ENCODE measurements around the gene NADK. TPM values are rescaled to one million over a fixed set of nuclear protein-coding genes. Genes with fewer than 3 reads are reported as not detected.
"Not testable (repeated sequence)": the region's sequence is repeated elsewhere in the genome, so short reads cannot be mapped to it uniquely, and the experiment has no call there.

The NADK gene
- total and polyA plus RNA-seq, 2 experiments from 2014 or later: 43.0 to 43.1 TPM

GRCh38 chr1:1748686-1749321 lies 29.5 kb downstream of the NADK start:
- Histone ChIP-seq H3K4me3 (no peak overlapping the region), H3K9me2 (ENCODE audit: insufficient read depth) (no peaks in the 10 kb centered on the region), H2AFZ (no peak overlapping the region), H3K4me1 (ENCODE audit: insufficient read depth) (no peaks in the 10 kb centered on the region), H3F3A (ENCODE audit: insufficient read depth) (no peaks in the 10 kb centered on the region), H4K20me1 (ENCODE audit: insufficient read depth) (no peaks in the 10 kb centered on the region), H3K27ac (no peak overlapping the region), H3K9ac (no peak overlapping the region), H3K36me3 (ENCODE audit: low read depth) (no peaks in the 10 kb centered on the region), H3K4me2 (ENCODE audit: unreplicated experiment) (no peak overlapping the region), H3K9me3 (ENCODE audit: low read depth) (no peaks in the 10 kb centered on the region), H3K27me3 (replicated peaks; ENCODE audit: insufficient read depth) (no peaks in the 10 kb centered on the region), H3K79me2 (ENCODE audit: insufficient read depth) (no peaks in the 10 kb centered on the region)
- TF ChIP-seq EZH2 (IDR thresholded peaks at IDR 0.05; ENCODE audit: insufficient read depth, poor library complexity, severe bottlenecking): no peak
- TF ChIP-seq EZH2phosphoT487 (IDR thresholded peaks at IDR 0.05; ENCODE audit: insufficient read depth, low read depth): no peak
- in situ Hi-C loops (cut with MboI): no loop called here
- no peak for DNase-seq
- WGBS, 2 experiments (ENCODE audit: low coverage in 1 of 2, low lambda C conversion rate in 2 of 2, missing lambda C conversion rate in 2 of 2): 66 to 69% methylated on average over 17 of the region's 18 CpGs

- H3K9me3 ChIP-seq (ENCODE audit: low read depth); H4K20me1 ChIP-seq (ENCODE audit: insufficient read depth); H3K9me2 ChIP-seq (ENCODE audit: insufficient read depth); H3K27me3 ChIP-seq (replicated peaks; ENCODE audit: insufficient read depth); H3K4me3 ChIP-seq; H3F3A ChIP-seq (ENCODE audit: insufficient read depth); H3K4me2 ChIP-seq (ENCODE audit: unreplicated experiment); DNase-seq; H3K4me1 ChIP-seq (ENCODE audit: insufficient read depth); H2AFZ ChIP-seq; in situ Hi-C loops (cut with MboI); H3K27ac ChIP-seq; H3K9ac ChIP-seq; H3K36me3 ChIP-seq (ENCODE audit: low read depth): not testable (repeated sequence)
- H3K79me2 ChIP-seq (ENCODE audit: insufficient read depth): peaks cover 19% of the 10 kb centered on the region
- WGBS, 2 experiments (ENCODE audit: low coverage in 1 of 2, low lambda C conversion rate in 2 of 2, missing lambda C conversion rate in 2 of 2): no CpG with 5 or more reads among the region's 35 CpGs
Measured at GRCh38 chr1:1746566-1746909, 31.7 kb downstream of the NADK start.

- H3K4me3 ChIP-seq; H4K20me1 ChIP-seq (ENCODE audit: insufficient read depth); H3K9me2 ChIP-seq (ENCODE audit: insufficient read depth); H2AFZ ChIP-seq; H3F3A ChIP-seq (ENCODE audit: insufficient read depth); H3K27me3 ChIP-seq (replicated peaks; ENCODE audit: insufficient read depth); H3K4me2 ChIP-seq (ENCODE audit: unreplicated experiment); H3K4me1 ChIP-seq (ENCODE audit: insufficient read depth); in situ Hi-C loops (cut with MboI); H3K36me3 ChIP-seq (ENCODE audit: low read depth); H3K9me3 ChIP-seq (ENCODE audit: low read depth): not testable (repeated sequence)
- Histone ChIP-seq H3K27ac (peak overlapping the region; percentile 51; the same call in 1 of the 2 replicates), H3K79me2 (ENCODE audit: insufficient read depth) (peaks cover 19% of the 10 kb centered on the region), H3K9ac (peak overlapping the region; percentile 55; the same call in 1 of the 2 replicates)
- 1 to 2% methylated on average over 22 to 27 of the region's 101 CpGs for whole genome bisulfite sequencing, 2 experiments (ENCODE audit: low coverage in 1 of 2, low lambda C conversion rate in 2 of 2, missing lambda C conversion rate in 2 of 2)
- peak; percentile 63 for DNase-seq
Measured at GRCh38 chr1:1745651-1746565, 32.4 kb downstream of the NADK start.

- H3K4me3 ChIP-seq; in situ Hi-C loops (cut with MboI); H3K27me3 ChIP-seq (replicated peaks; ENCODE audit: insufficient read depth): not testable (repeated sequence)
Measured at GRCh38 chr1:1742529-1742928, 35.7 kb downstream of the NADK start.

GRCh38 chr1:1741013-1741412 lies 37.3 kb downstream of the NADK start:
- H3K4me3 ChIP-seq; in situ Hi-C loops (cut with MboI); H3K9me2 ChIP-seq (ENCODE audit: insufficient read depth); H3F3A ChIP-seq (ENCODE audit: insufficient read depth); H4K20me1 ChIP-seq (ENCODE audit: insufficient read depth); H3K9me3 ChIP-seq (ENCODE audit: low read depth); H3K4me1 ChIP-seq (ENCODE audit: insufficient read depth); H2AFZ ChIP-seq; H3K36me3 ChIP-seq (ENCODE audit: low read depth); H3K27me3 ChIP-seq (replicated peaks; ENCODE audit: insufficient read depth): not testable (repeated sequence)
- Histone ChIP-seq H3K9ac (peak overlapping the region; percentile 42; the same call in 1 of the 2 replicates), H3K27ac (peak overlapping the region; percentile 72), H3K79me2 (ENCODE audit: insufficient read depth) (peaks cover 24% of the 10 kb centered on the region), H3K4me2 (ENCODE audit: unreplicated experiment) (peak overlapping the region; percentile 16)
- peak; percentile 96 for DNase-seq
- 2% methylated on average over 9 to 12 of the region's 12 CpGs for WGBS, 2 experiments (ENCODE audit: low coverage in 1 of 2, low lambda C conversion rate in 2 of 2, missing lambda C conversion rate in 2 of 2)

More at GRCh38 chr1:1742529-1742928, 35.7 kb downstream of the NADK start:
- DNase-seq; H3K36me3 ChIP-seq (ENCODE audit: low read depth); H3F3A ChIP-seq (ENCODE audit: insufficient read depth); H3K4me2 ChIP-seq (ENCODE audit: unreplicated experiment); H3K9me2 ChIP-seq (ENCODE audit: insufficient read depth); H2AFZ ChIP-seq; H3K4me1 ChIP-seq (ENCODE audit: insufficient read depth); H3K9ac ChIP-seq; H4K20me1 ChIP-seq (ENCODE audit: insufficient read depth); H3K9me3 ChIP-seq (ENCODE audit: low read depth); H3K27ac ChIP-seq: not testable (repeated sequence)
- H3K79me2 ChIP-seq (ENCODE audit: insufficient read depth): peaks cover 24% of the 10 kb centered on the region
- 86 to 89% methylated on average over 11 of the region's 11 CpGs for WGBS, 2 experiments (ENCODE audit: low coverage in 1 of 2, low lambda C conversion rate in 2 of 2, missing lambda C conversion rate in 2 of 2)

- H3K9me3 ChIP-seq (ENCODE audit: low read depth); in situ Hi-C loops (cut with MboI); H3K9me2 ChIP-seq (ENCODE audit: insufficient read depth); H3K27ac ChIP-seq; H2AFZ ChIP-seq; H3K9ac ChIP-seq; H3K4me2 ChIP-seq (ENCODE audit: unreplicated experiment); H3K27me3 ChIP-seq (replicated peaks; ENCODE audit: insufficient read depth); H3K4me1 ChIP-seq (ENCODE audit: insufficient read depth); H3K36me3 ChIP-seq (ENCODE audit: low read depth); H3F3A ChIP-seq (ENCODE audit: insufficient read depth); H3K4me3 ChIP-seq; H4K20me1 ChIP-seq (ENCODE audit: insufficient read depth); DNase-seq: not testable (repeated sequence)
- WGBS, 2 experiments (ENCODE audit: low coverage in 1 of 2, low lambda C conversion rate in 2 of 2, missing lambda C conversion rate in 2 of 2): 83 to 84% methylated on average over 8 to 12 of the region's 22 CpGs
- peaks cover 24% of the 10 kb centered on the region for H3K79me2 ChIP-seq (ENCODE audit: insufficient read depth)
Measured at GRCh38 chr1:1738799-1739337, 39.4 kb downstream of the NADK start.
